Stomach smooth muscle (tissue), 2 donors: ENCODE results near the gene SPAG16.

ENCODE experiments used
- H3K27ac ChIP-seq: one replicate; pipeline ENCODE4 v1.7.0; 2013; ENCODE audit warnings: mild to moderate bottlenecking, low read length, inconsistent platforms
- H3K27me3 ChIP-seq, 2 donors: one replicate each; pipeline ENCODE4 v1.7.0; 2013; ENCODE audit warnings: low read length in 2 of 2; ENCODE audit not compliant: insufficient read depth in 2 of 2, control insufficient read depth in 1 of 2
- H3K36me3 ChIP-seq, 2 donors: one replicate each; pipeline ENCODE4 v1.7.0; 2013; ENCODE audit warnings: low read length in 2 of 2; ENCODE audit not compliant: control insufficient read depth in 2 of 2, insufficient read depth in 2 of 2
- H3K4me1 ChIP-seq: one replicate; pipeline ENCODE4 v1.7.0; 2013; ENCODE audit warnings: low read length; ENCODE audit not compliant: control insufficient read depth, insufficient read depth
- H3K4me3 ChIP-seq, 2 donors: one replicate each; pipeline ENCODE4 v1.7.0; 2013; ENCODE audit warnings: low read length in 2 of 2
- H3K9ac ChIP-seq, 2 donors: one replicate each; pipeline ENCODE4 v1.7.0; 2013; ENCODE audit warnings: low read length in 2 of 2, mild to moderate bottlenecking in 1 of 2
- H3K9me3 ChIP-seq, 2 donors: one replicate each; pipeline ENCODE4 v1.7.0; 2013; ENCODE audit warnings: low read length in 2 of 2; ENCODE audit not compliant: control insufficient read depth in 2 of 2
- donor health status: healthy.
- donor health status: Pancreatic carcinoma.

SPAG16 gene

DNA sequence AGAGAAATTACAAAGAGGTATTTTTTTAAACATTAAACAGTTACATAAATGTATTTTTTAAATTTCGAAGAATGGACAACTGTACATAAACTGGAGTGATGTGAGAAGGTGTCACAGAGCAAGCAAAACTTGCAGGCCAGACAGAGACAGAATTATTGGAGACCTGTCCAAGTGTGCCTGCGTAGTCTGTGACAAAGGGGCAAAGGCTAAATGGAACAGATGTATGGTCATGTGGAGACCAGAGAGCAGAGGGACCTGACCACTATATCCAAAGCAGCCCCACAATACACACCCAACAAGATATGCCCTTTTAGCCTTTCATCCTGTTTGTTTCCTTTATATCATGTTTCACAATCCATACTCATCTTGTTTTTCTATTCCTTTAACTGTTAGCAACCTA, 901.3 kb downstream of the SPAG16 start:
- H3K27ac ChIP-seq = no peak overlapping the region
- H3K4me3 ChIP-seq = no peak overlapping the region
- H3K9ac ChIP-seq = no peak overlapping the region
- H3K27me3 ChIP-seq = no peaks in the 10 kb centered on the region
- H3K9me3 ChIP-seq = no peaks in the 10 kb centered on the region
- H3K4me1 ChIP-seq = no peaks in the 10 kb centered on the region
- no peaks in the 10 kb centered on the region for H3K36me3 ChIP-seq

DNA sequence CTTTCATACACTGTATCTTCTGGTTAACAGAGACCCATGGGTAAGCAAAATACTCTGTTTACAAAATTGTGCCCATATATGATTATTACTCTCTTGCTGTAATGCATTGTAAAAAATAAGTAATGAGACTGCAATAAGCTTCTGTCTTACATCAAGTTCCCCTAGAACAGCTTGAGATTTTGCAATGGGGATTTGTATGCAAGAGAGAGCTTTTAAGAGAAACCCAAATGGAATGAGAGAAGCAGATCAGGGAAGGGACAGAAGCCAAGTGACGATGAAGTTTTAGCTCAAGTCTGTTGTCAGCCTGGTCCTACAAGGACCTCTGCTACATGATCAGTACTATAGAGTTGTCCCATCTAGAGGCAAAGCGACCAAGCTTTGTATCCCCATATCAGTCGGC, 908.4 kb downstream of the SPAG16 start:
- H3K9ac ChIP-seq = no peak overlapping the region
- no peaks in the 10 kb centered on the region for H3K4me1 ChIP-seq
- H3K36me3 ChIP-seq = no peaks in the 10 kb centered on the region
- no peaks in the 10 kb centered on the region for H3K9me3 ChIP-seq
- no peak overlapping the region for H3K4me3 ChIP-seq
- H3K27ac ChIP-seq = no peak overlapping the region
- H3K27me3 ChIP-seq = no peaks in the 10 kb centered on the region

DNA sequence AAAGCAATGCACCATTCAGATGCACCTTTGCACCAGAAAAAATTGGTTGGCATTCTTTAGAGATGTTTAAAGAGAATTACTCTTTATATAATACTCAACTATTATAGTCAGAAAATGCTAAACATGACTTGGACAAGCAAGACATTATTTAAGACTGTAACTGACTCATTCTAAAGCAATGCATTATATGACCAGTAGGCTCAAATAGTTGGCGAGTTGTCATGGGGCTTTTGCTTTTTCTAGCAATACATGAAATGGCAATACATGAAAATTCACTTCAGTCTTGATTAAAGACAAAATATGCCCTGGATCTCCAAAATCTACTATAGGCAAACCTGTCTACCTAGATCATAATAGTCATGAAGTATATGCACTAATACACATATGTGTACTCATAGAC, 909.7 kb downstream of the SPAG16 start:
- H3K27me3 ChIP-seq = no peaks in the 10 kb centered on the region

DNA sequence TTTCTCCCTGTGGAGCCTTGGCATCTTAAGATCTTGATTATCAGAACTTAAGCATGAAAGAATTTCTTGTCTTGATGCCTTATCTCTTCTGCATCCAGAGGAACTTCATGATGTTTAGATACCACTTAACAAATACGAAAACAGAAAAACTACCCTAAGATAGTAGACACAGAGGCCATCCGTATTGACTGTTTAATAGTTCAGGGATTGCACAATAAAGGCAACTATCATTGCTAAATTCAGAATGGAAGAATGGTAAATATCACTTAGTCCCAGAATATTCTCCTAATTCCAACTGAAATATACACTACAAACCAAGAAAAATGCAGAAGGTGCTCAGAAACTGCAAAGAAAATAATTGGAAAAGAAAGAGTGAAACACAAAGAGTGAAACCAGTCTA, 912.0 kb downstream of the SPAG16 start:
- Histone ChIP-seq H3K9ac (no peak overlapping the region), H3K9me3 (no peaks in the 10 kb centered on the region), H3K36me3 (no peaks in the 10 kb centered on the region), H3K27ac (no peak overlapping the region), H3K4me3 (no peak overlapping the region), H3K4me1 (no peaks in the 10 kb centered on the region), H3K27me3 (no peaks in the 10 kb centered on the region)

More for the DNA sequence above, 909.7 kb downstream of the SPAG16 start:
- Histone ChIP-seq H3K4me3 (no peak overlapping the region), H3K9ac (no peak overlapping the region), H3K27ac (no peak overlapping the region), H3K9me3 (no peaks in the 10 kb centered on the region), H3K36me3 (no peaks in the 10 kb centered on the region), H3K4me1 (no peaks in the 10 kb centered on the region)

DNA sequence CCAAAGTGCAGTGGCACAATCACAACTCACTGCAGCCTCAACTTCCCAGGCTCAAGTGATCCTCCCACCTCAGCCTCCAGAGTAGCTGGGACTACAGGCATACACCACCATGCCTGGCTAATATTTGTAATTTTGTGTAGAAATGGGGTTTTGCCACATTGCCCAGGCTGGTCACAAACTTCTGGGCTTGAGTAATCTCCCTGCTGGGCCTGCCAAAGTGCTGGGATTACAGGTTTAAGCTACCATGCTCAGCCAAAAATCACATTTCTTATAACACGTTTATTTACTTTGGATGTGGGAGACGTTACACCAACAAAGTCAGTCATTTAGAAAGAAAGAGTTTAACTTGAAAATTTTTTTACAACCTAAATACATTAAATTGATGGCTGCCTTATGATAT, 917.6 kb downstream of the SPAG16 start:
- Histone ChIP-seq H3K27me3 (no peaks in the 10 kb centered on the region), H3K27ac (no peak overlapping the region), H3K36me3 (no peaks in the 10 kb centered on the region), H3K9ac (no peak overlapping the region), H3K4me3 (no peak overlapping the region), H3K9me3 (no peaks in the 10 kb centered on the region), H3K4me1 (no peaks in the 10 kb centered on the region)

DNA sequence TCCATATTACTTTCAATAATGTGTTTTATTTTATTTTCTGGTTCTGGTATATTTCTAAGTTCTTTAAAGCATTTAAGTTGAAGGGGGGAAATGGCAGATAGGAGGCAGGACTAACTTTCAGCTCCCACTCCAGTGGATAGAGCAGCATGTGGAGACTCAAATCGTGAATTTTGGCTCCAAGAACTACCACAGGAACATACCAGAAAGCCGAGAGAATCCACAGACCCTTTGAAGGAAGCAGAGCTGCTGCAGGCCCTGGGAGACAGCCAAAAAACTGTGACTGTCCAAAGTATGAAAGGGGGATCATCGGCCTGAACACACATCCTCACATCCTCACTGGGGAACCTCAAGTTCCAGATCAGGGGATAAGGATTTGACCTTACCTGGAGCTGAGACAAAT, 919.0 kb downstream of the SPAG16 start:
- Histone ChIP-seq H3K27ac (no peak overlapping the region), H3K4me3 (no peak overlapping the region), H3K36me3 (no peaks in the 10 kb centered on the region), H3K9ac (no peak overlapping the region), H3K4me1 (no peaks in the 10 kb centered on the region), H3K9me3 (no peaks in the 10 kb centered on the region), H3K27me3 (no peaks in the 10 kb centered on the region)

DNA sequence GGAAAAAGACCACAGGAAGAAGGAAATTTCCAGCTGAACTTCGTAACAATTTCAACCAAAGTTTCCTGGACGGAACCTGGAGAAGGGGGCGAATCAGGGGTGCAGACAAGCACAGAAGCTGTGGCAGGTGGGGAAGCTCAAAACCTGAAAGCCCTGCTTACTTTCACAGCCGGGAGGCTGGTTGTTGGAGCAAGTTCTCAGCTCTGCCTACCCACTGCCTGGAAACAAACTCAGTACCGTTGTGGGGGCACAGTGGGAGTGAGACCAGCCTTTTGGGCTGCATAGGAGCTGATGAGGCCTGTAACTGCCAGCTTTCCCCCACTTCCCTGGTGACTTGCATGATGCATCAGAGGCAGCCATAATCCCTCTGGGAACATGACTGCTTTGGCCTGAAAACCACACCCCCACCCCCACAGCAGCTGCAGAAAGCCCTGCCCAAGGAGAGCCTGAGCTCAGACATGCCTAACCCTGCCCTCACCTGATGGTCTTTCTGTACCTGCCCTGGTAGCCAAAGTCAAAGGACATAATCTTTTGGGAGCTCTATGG, 919.6 kb downstream of the SPAG16 start:
- no peaks in the 10 kb centered on the region for H3K27me3 ChIP-seq

DNA sequence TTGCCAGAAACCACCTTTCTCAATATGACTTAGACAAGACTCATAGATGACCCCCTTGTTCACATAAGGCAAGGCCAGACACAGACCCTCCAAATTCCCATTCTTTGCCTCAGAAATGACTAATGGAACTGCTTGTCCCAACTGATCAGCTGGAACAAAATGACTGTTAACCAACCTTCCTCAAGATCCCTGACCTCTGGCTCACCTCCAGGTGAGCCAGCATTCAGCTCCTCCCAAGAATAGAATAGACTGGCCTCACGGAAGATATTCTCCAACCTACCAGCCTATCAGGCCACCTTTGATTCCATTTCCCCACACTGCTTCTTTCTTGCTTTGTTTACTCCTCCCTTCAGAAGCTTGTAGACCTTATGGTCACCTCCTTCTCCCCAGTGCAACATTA, 930.8 kb downstream of the SPAG16 start:
- Histone ChIP-seq H3K9ac (no peak overlapping the region), H3K4me3 (no peak overlapping the region), H3K27me3 (no peaks in the 10 kb centered on the region), H3K36me3 (no peaks in the 10 kb centered on the region), H3K9me3 (no peaks in the 10 kb centered on the region), H3K4me1 (no peaks in the 10 kb centered on the region), H3K27ac (no peak overlapping the region)

More for the DNA sequence above, 919.6 kb downstream of the SPAG16 start:
- Histone ChIP-seq H3K9ac (no peak overlapping the region), H3K36me3 (no peaks in the 10 kb centered on the region), H3K4me1 (no peaks in the 10 kb centered on the region), H3K27ac (no peak overlapping the region), H3K4me3 (no peak overlapping the region), H3K9me3 (no peaks in the 10 kb centered on the region)

DNA sequence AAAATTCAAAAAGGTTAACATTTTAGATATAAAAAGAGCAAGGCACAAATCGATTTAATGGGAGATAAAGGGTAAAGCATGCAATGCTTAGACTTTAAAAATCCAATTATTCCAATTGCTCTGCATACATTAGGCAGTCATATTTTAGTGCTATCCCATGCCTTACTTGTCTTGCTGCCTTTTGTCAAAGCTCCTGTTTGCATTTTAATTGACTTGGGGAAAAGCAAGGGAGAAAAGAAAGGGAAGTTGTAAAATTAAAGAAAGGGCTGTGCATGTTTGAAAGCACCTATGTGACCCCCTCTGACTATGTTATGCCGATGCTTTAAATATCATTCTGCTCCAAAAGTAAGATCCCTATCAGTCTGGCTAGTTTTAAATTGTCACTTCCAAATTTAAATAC, 932.9 kb downstream of the SPAG16 start:
- Histone ChIP-seq H3K27ac (no peak overlapping the region), H3K27me3 (no peaks in the 10 kb centered on the region), H3K36me3 (no peaks in the 10 kb centered on the region), H3K9ac (no peak overlapping the region), H3K4me3 (no peak overlapping the region), H3K4me1 (no peaks in the 10 kb centered on the region), H3K9me3 (no peaks in the 10 kb centered on the region)

DNA sequence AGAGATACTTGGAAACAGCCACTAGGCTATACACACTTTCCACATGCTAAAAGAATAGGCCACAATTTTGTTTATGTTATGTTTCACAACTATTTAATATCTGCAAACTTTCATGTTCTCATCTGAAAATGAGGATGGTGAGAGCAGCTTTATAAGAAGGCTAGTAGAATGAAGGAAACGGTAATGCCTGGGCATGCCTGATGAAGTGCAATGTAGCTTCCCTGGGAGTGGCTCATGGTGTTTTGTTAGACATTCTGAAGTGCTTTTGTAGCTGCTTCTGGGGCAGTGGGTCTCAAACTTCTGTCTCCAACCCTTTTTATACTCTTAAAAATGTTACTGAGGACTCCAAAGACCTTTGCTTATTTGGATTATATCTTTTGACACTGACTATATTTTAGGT, 933.3 kb downstream of the SPAG16 start:
- Histone ChIP-seq H3K9ac (no peak overlapping the region), H3K27ac (no peak overlapping the region), H3K4me3 (no peak overlapping the region), H3K36me3 (no peaks in the 10 kb centered on the region), H3K27me3 (no peaks in the 10 kb centered on the region), H3K4me1 (no peaks in the 10 kb centered on the region), H3K9me3 (no peaks in the 10 kb centered on the region)

DNA sequence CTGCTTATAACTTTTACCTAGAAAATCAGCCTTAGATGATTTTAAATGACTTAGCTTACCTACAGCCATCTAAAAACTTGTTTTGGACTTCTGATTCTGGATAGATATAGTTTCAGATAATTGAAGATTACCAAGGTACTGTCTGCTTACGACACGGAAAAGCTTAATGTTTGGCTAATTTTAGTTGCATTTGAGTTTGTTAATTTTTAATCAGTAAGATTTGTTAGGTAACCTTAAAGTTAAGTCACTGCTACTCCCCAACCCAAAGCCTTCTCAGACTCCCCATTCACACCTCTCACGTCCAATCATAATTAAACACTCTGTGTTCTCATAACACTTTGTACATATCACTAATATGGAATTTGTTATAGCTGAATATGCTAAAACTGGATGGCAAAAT, 936.0 kb downstream of the SPAG16 start:
- no peaks in the 10 kb centered on the region for H3K9me3 ChIP-seq
- H3K4me1 ChIP-seq = no peaks in the 10 kb centered on the region
- H3K4me3 ChIP-seq = no peak overlapping the region
- no peaks in the 10 kb centered on the region for H3K36me3 ChIP-seq
- H3K27me3 ChIP-seq = no peaks in the 10 kb centered on the region
- no peak overlapping the region for H3K9ac ChIP-seq
- no peak overlapping the region for H3K27ac ChIP-seq
